ENCODE measurements around the gene C4orf46.
"Not testable (repeated sequence)": the region's sequence is repeated elsewhere in the genome, so short reads cannot be mapped to it uniquely, and the experiment has no call there.

C4orf46 gene

DNA sequence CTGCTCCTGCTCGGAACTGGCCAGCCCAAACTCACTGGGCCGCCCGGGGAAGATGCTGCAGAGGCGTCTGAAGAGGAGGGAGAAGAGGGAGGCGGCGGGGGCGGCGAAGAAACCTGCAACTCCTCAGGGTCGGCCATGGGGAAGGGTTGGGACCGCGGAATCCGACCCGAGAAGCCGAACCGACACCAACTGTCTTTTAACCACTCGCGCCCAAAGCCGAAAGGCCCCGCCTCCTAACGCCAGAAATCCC lies at the start of gene C4orf46:
TSS of gene C4orf46 (minus strand) at position 223 of the 250 bp plus-strand sequence. CDS start at position 137, 86 bp downstream.
- no peak for ATAC-seq
- TF ChIP-seq CSDC2 (CRISPR knock-in tag; IDR thresholded peaks at IDR 0.05) (no peak), ZNF70 (CRISPR knock-in tag; IDR thresholded peaks at IDR 0.05) (no peak), SNAI2 (CRISPR knock-in tag; IDR thresholded peaks at IDR 0.05) (no peak), OSR1 (CRISPR knock-in tag; IDR thresholded peaks at IDR 0.05) (no peak), GLIS3 (CRISPR knock-in tag; IDR thresholded peaks at IDR 0.05) (no peak), BACH2 (CRISPR knock-in tag; IDR thresholded peaks at IDR 0.05; ENCODE audit: borderline replicate concordance) (no peak), PPARA (CRISPR knock-in tag; IDR thresholded peaks at IDR 0.05; ENCODE audit: borderline replicate concordance) (no peak), TOX (CRISPR knock-in tag; IDR thresholded peaks at IDR 0.05; ENCODE audit: borderline replicate concordance) (no peak), ZFP3 (CRISPR knock-in tag; IDR thresholded peaks at IDR 0.05) (no peak), ARNTL (CRISPR knock-in tag; IDR thresholded peaks at IDR 0.05; ENCODE audit: borderline replicate concordance, low read depth) (no peak), TCF4 (CRISPR knock-in tag; IDR thresholded peaks at IDR 0.05; ENCODE audit: borderline replicate concordance) (no peak), ZNF565 (CRISPR knock-in tag; conservative IDR thresholded peaks at IDR 0.05; ENCODE audit: low read depth) (no peak)
- TF ChIP-seq, protein P1, sequence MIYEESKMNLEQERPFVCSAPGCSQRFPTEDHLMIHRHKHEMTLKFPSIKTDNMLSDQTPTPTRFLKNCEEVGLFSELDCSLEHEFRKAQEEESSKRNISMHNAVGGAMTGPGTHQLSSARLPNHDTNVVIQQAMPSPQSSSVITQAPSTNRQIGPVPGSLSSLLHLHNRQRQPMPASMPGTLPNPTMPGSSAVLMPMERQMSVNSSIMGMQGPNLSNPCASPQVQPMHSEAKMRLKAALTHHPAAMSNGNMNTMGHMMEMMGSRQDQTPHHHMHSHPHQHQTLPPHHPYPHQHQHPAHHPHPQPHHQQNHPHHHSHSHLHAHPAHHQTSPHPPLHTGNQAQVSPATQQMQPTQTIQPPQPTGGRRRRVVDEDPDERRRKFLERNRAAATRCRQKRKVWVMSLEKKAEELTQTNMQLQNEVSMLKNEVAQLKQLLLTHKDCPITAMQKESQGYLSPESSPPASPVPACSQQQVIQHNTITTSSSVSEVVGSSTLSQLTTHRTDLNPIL (CRISPR knock-in tag; IDR thresholded peaks at IDR 0.05; ENCODE audit: low read depth), result no peak
- TF ChIP-seq, protein P2, sequence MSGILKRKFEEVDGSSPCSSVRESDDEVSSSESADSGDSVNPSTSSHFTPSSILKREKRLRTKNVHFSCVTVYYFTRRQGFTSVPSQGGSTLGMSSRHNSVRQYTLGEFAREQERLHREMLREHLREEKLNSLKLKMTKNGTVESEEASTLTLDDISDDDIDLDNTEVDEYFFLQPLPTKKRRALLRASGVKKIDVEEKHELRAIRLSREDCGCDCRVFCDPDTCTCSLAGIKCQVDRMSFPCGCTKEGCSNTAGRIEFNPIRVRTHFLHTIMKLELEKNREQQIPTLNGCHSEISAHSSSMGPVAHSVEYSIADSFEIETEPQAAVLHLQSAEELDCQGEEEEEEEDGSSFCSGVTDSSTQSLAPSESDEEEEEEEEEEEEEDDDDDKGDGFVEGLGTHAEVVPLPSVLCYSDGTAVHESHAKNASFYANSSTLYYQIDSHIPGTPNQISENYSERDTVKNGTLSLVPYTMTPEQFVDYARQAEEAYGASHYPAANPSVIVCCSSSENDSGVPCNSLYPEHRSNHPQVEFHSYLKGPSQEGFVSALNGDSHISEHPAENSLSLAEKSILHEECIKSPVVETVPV (CRISPR knock-in tag; IDR thresholded peaks at IDR 0.05), result no peak
- TF ChIP-seq, protein P3, sequence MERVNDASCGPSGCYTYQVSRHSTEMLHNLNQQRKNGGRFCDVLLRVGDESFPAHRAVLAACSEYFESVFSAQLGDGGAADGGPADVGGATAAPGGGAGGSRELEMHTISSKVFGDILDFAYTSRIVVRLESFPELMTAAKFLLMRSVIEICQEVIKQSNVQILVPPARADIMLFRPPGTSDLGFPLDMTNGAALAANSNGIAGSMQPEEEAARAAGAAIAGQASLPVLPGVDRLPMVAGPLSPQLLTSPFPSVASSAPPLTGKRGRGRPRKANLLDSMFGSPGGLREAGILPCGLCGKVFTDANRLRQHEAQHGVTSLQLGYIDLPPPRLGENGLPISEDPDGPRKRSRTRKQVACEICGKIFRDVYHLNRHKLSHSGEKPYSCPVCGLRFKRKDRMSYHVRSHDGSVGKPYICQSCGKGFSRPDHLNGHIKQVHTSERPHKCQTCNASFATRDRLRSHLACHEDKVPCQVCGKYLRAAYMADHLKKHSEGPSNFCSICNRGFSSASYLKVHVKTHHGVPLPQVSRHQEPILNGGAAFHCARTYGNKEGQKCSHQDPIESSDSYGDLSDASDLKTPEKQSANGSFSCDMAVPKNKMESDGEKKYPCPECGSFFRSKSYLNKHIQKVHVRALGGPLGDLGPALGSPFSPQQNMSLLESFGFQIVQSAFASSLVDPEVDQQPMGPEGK (CRISPR knock-in tag; IDR thresholded peaks at IDR 0.05; ENCODE audit: borderline replicate concordance), result no peak
- TF ChIP-seq, protein P4, sequence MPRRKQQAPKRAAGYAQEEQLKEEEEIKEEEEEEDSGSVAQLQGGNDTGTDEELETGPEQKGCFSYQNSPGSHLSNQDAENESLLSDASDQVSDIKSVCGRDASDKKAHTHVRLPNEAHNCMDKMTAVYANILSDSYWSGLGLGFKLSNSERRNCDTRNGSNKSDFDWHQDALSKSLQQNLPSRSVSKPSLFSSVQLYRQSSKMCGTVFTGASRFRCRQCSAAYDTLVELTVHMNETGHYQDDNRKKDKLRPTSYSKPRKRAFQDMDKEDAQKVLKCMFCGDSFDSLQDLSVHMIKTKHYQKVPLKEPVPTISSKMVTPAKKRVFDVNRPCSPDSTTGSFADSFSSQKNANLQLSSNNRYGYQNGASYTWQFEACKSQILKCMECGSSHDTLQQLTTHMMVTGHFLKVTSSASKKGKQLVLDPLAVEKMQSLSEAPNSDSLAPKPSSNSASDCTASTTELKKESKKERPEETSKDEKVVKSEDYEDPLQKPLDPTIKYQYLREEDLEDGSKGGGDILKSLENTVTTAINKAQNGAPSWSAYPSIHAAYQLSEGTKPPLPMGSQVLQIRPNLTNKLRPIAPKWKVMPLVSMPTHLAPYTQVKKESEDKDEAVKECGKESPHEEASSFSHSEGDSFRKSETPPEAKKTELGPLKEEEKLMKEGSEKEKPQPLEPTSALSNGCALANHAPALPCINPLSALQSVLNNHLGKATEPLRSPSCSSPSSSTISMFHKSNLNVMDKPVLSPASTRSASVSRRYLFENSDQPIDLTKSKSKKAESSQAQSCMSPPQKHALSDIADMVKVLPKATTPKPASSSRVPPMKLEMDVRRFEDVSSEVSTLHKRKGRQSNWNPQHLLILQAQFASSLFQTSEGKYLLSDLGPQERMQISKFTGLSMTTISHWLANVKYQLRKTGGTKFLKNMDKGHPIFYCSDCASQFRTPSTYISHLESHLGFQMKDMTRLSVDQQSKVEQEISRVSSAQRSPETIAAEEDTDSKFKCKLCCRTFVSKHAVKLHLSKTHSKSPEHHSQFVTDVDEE (CRISPR knock-in tag; IDR thresholded peaks at IDR 0.05), result no peak

DNA sequence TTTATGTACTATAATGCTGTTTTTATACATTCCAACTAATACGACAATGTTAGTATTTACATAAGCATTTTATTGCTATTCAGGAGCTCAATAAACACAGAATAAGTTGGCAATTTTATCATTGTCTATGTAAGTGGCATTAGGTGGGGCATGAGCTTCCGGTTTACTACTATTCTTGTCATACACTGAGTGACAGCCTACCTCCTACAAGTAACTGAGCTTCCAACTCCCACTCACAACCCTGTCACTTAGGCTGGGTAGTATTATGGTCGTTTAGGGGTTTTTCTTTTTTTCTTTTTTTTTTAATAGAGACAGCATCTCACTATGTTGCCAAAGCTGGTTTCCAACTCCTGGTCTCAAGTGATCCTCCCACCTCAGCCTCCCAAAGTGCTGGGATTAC lies 44.1 kb upstream of the C4orf46 start:
- TF ChIP-seq ZNF70 (CRISPR knock-in tag; IDR thresholded peaks at IDR 0.05), result no peak
- no peak for TF ChIP-seq OSR1 (CRISPR knock-in tag; IDR thresholded peaks at IDR 0.05)
- TF ChIP-seq ZNF565 (CRISPR knock-in tag; conservative IDR thresholded peaks at IDR 0.05; ENCODE audit: low read depth), result no peak
- TF ChIP-seq, protein P3 (CRISPR knock-in tag; IDR thresholded peaks at IDR 0.05; ENCODE audit: borderline replicate concordance), result no peak
- no peak for TF ChIP-seq TCF4 (CRISPR knock-in tag; IDR thresholded peaks at IDR 0.05; ENCODE audit: borderline replicate concordance)
- TF ChIP-seq RARB (CRISPR knock-in tag; IDR thresholded peaks at IDR 0.05), result no peak
- TF ChIP-seq SNAI2 (CRISPR knock-in tag; IDR thresholded peaks at IDR 0.05), result no peak
- TF ChIP-seq TOX (CRISPR knock-in tag; IDR thresholded peaks at IDR 0.05; ENCODE audit: borderline replicate concordance), result no peak
- no peak for TF ChIP-seq GLIS3 (CRISPR knock-in tag; IDR thresholded peaks at IDR 0.05)
- TF ChIP-seq, protein P2 (CRISPR knock-in tag; IDR thresholded peaks at IDR 0.05), result no peak
- no peak for TF ChIP-seq ZNF8 (CRISPR knock-in tag; IDR thresholded peaks at IDR 0.05)
- no peak for ATAC-seq

DNA sequence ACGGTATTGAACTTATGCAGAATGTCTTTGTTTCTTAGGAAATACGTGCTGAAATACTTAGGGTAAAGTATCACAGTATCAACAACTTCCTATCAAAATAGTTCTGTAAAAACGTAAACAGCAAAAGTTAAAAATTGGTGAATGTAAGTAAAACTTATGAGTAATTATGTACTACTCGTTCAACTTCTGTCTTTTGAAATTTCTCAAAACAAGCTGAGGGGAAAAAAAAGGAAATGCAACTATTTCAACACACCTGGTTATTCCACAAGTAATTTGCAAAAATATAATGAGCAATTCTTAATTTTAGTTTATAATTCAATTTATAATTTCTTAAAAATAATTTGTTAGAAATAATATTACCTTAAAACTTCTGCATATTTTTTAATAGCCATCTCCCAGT lies 43.2 kb upstream of the C4orf46 start:
- TF ChIP-seq TOX (CRISPR knock-in tag; IDR thresholded peaks at IDR 0.05; ENCODE audit: borderline replicate concordance) (no peak), SNAI2 (CRISPR knock-in tag; IDR thresholded peaks at IDR 0.05) (no peak), ZNF565 (CRISPR knock-in tag; conservative IDR thresholded peaks at IDR 0.05; ENCODE audit: low read depth) (no peak), CSDC2 (CRISPR knock-in tag; IDR thresholded peaks at IDR 0.05) (no peak)
- TF ChIP-seq, protein P2 (CRISPR knock-in tag; IDR thresholded peaks at IDR 0.05), result no peak
- ATAC-seq, result no peak

DNA sequence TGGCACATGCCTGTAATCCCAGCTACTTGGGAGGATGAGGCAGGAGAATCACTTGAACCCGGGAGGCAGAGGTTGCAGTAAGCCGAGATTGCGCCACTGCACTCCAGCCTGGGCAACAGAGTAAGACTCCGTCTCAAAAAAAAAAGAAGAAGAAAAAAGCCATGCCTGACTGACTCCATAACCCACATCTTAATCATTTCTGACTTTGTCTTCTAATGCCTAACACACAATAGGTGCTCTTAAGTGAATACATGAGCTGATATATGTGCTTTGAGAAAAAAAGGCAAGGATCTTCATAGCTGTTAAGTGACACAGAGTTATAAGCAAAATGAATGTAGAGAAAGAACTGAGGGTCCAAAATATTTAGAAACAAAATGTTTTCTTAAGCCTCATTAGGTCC lies 40.9 kb upstream of the C4orf46 start:
- ATAC-seq, result not testable (repeated sequence)

Data from SK-N-SH treated with all-trans-retinoic acid at 6 μM for 48 hours (cell line).